GM18505 (cell line): ENCODE data around the gene PLB1.
"Not testable (repeated sequence)": the region's sequence is repeated elsewhere in the genome, so short reads cannot be mapped to it uniquely, and the experiment has no call there.

Experiments
- ATAC-seq: cut with Tn5 transposase; IDR thresholded peaks from one replicate; pipeline ENCODE4 v1.9.1; 2021; ENCODE audit not compliant: unreplicated experiment
- POLR2A ChIP-seq: IDR thresholded peaks from 4 replicates; pipeline ENCODE4 v1.6.1; 2011; ENCODE audit warnings: borderline replicate concordance; ENCODE audit not compliant: insufficient read depth, insufficient read length; ENCODE audit errors: extremely low read depth

The PLB1 gene

DNA sequence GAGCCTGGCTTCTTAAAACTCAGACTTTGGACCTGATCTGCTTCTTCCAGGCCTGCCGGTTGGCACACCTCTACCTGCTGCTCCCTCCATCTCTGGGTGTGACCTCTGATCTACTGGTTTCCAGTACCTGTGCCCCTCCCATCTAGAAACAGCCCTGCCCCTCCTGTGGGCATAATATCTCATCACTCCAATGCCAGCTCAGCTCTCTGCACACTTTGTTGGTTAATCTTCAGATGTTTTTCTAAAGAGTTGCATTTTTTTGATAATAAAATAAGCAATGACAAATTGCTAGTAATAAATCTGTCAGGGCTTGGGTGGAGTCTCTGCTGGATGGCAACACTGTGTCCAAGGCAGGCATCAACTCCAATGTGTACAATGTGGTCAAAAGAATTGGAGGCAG lies 166.2 kb downstream of the PLB1 start:
- ATAC-seq: no peak
- no peak for TF ChIP-seq POLR2A

DNA sequence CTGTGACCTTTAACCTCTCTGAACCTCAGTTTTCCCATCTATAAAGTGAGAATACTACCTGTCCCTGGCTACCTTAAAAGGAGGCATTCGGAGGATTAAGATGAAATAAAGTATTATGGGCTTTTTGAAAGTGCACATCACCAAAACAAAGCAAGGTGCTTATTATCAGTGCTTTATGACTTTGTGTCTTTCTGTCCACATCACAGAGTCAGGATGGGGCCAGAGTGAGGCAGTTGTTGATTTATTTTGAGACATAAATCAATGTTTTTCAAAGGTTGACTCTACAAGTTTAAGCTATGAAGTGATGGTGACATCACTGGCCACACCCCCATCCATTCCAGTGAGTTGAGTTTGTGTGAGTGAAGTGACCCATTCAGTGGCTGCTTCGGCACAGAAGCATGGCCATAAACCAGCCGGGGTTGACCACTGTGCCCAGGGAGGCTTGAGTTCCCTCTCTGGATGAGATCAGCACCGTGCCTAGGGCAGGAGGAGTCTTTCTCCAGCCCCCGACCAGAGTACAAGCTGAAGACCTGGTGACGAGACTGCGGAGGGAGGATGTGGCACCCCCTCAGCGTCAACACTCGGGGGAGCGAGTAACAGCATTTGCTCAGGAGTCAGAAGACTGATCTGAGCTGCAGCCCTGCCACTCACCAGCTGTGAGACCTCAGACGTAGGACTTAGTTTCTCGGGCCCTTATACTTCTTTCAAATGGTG lies 166.8 kb downstream of the PLB1 start:
- no peak for TF ChIP-seq POLR2A
- ATAC-seq: no peak

DNA sequence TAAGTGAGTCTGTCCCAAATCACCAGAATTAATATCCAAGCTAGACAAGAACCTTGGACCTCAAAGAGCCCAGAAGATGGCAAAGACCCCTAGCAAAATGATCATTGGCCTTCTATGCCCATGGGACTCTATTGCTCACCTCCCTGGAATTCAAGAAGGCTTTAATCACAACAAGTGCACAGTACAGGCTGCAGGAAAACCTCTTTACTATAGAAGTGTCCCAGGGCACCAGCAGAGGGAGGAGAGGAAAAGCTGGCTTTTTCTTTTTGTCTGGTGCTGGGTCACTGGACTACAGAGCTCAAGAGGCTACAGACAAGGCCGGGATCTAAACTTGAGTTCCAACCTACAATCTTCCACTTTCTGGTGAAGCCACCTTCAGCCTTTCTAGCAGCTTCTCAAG lies 167.5 kb downstream of the PLB1 start:
- no peak for TF ChIP-seq POLR2A
- no peak for ATAC-seq

DNA sequence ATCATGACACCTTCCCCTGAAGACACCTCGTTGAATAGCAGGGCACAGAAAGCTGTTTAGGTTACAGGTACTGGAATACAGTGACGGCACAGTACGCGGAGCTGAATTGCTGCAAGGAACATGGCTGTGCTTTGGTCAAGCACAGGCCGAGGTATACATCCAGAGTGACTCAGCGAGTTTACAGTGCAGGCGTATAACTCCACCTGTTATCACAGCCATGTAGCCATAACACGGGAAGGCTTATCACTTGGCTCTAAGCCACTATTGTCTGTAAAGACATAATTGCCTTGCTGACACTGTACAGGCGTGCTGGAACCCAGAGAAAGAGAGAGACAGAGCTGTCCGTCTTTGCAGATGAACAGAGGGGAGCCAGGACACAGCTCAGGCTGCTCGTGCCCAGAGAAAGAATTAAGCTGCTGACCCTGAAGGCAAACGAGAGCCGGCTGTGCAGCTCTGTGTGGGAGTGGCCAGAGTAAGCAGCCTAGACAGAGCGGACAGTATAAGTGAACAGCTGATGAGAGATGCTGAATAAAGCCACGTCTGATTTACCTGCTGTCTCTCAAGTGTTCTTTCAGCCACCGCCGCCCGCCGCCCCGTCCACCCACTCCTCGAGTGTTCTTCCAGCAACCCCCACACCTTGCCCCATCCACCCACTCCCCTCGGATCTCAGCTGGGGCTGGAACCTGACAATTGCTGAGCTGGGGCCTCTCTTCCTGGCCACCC lies 168.4 kb downstream of the PLB1 start:
- no peak for ATAC-seq
- TF ChIP-seq POLR2A: no peak

DNA sequence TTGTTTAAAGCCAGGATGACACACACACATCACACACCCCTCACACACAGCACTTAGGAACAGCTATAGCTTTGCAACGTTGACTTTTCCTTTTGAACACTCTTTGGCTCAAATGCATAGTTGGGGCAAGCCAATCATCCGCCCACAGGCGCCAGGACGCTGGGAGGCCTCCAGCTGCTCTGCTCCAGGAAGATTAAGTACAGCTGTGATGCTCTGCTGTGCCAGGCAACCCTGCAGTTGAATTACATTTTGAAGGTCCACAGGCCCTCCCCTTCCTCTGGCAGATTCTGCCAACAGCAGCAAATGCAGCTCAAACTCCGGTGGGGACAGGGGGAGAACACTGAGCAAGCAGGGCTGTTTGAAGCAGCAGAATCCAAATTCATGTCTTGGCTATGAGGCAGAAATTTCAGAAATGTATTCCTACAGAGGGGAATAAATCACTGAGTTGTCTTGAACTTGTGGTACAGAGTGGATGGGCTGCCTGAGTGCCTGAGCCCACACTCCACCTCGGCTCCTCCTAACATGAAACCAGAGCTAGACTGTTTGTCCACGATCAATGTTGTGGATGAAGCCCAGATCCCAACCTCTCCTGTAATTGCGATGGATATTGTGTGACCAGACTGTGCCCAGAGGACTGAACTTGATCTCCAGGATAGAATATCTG lies 169.3 kb downstream of the PLB1 start:
- ATAC-seq: no peak
- TF ChIP-seq POLR2A: no peak

DNA sequence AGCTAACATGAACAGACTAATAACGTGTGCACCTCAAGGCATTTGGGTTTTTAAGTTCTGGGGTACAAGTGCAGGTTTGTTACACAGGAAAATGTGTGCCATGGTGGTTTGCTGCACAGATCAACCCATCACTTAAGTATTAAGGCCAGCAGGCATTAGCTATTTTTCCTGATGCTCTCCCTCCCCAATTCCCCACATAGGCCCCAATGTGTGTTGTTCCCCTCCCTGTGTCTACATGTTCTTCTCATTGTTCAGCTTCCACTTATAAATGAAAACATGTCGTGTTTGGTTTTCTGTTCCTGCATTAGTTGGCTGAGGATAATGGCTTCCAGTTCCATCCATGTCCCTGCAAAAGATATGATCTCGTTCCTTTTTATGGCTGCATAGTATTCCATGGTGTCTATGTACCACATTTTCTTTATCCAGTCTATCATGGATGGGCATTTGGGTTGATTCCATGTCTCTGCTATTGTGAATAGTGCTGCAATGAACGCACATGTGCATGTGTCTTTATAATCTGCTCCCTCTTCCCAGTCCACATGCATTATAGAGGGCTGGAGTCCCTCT lies 170.0 kb downstream of the PLB1 start:
- ATAC-seq: not testable (repeated sequence)

DNA sequence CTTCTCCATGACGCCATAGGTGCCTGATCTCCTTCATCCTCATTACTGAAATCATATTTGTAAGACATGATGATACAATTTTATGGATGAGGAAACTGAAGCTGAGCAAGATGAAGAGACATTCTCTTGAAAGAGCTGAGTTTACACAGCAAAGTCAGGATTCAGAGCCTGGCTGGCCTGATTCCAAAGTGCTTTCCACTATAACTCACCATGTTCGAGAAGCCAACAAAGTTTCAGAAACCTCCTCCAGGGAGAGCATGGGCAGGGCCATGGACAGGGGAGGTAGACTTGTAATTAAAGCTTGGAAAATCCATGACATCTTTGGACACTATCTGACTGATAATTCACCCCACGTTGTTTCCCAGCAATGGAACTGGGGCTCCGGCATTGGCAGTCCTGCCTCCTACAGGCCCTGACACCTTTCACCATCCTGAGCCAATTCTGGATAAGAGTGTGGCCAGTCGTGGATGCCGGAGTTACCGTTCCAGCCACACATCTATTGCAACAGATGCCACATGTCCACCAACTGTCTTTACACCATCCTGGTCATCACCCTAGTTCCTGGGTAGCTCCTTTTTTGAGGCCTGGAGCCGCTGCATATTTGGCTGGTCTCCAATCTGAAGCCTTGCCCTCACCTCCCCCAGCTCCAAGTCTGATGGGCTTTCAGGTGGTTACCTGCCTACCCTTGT lies 170.8 kb downstream of the PLB1 start:
- no peak for ATAC-seq
- no peak for TF ChIP-seq POLR2A

DNA sequence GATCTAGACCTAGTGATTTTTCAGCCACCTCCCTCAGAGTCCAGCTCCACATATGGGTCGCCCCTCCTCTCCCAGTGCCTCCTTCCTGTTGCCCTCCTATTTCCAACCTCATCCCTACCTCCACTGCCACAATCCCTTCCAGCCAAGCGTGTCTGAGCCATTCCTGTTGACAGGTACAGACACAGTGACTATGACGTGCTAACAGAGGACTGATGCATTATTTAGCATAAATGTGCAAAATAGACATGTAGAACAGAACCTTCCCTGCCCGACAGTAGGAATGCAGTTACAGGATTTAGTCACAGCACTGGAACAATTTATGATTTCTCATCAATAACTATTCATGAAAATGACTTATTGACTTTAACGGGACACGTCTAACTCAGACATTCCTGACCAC lies 171.4 kb downstream of the PLB1 start:
- no peak for TF ChIP-seq POLR2A
- ATAC-seq: no peak

DNA sequence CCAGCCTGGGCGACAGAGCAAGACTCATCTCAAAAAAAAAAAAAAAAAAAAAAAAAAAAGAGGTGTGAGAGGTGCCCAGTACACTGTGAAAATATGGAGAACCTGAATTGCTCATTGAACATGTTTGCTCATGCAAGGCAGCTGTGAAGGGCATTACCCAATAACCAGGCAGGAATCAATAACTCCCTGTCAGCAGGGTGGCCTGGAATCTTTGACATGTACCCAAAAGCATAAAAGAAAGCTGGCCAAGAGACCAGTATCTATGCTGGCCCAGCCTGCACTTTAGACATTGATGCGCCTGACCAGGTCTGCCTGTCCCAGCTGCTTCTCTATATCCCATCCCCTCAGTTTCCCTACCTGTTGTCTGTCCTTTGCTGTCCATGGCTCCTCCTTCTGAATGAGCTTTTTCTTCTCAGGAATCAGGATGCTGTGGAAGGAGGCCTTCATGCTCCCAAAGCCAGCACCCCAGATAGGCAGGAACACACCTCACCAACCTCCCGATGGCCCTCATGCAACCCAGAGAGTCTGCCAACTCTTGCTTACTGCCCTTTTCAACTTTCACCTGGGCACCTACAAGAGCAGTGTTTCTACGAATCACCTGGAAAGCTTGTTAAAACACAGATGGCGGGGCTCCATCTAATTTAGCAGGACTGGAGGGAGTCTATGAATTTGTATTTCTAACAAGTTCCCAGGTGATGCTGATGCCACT lies 172.4 kb downstream of the PLB1 start:
- ATAC-seq: no peak
- no peak for TF ChIP-seq POLR2A

DNA sequence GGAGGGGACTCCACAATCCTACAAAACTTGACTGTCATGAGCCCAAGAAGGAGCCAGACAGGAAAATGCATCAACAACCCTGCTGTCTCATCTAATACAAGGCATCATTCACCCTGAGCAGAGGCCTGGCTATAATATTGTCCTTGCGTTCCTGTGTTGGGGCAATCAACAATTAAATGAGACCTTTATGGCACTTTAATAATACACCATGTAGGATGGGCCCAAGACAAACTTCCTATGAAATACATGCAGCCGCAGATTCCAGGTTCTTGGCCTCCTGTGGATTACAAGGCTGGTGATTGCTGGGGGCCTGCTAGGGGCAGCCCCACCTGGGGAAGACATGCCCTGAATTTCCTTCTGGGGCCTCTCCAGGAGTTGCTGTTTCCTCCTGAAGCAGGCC lies 173.0 kb downstream of the PLB1 start:
- ATAC-seq: no peak
- TF ChIP-seq POLR2A: no peak

DNA sequence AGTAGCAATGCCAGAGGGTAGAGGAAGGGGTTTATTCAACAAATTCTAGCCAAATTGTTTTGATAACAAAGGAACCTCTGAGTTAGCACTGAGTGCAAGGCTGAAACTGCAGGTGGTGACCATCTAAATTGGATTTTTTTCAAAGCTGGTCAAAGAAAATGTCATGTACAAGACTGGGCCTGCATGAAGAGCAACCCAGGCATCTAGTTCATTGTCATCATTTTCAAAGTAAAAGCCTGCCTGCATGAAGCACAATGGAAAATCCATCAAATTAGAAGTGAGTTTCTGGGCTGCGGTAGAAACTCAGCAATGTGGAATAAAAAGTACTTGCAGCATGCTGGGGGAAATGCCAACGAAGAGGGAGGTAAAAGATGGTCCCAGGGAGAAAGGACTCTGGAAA lies 175.0 kb downstream of the PLB1 start:
- ATAC-seq: no peak
- no peak for TF ChIP-seq POLR2A

DNA sequence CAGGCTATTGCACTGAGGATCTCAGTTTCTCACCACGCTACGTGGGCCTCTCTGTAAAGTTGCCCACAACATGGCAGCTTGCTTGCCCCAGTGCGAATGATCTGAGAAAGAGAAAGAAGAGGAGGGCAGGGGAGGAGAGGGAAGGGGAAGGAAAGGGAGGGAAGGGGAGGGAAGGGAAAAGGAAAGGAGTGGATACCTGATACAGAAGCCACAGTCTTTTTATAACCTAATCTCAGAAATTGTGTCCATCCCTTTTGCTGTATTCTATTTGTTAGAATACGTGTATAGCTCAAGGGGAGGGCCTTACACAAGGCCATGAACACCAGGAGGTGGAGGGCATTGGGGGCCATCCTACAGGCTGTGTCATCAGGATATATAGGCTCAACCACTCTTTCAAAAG lies 177.5 kb downstream of the PLB1 start:
- ATAC-seq: no peak
- TF ChIP-seq POLR2A: no peak
